GM23338 (cell line): ENCODE measurements around the gene SSTR3.

Source experiments
- CREB1 ChIP-seq: fragments of 250-450 bp; sonication (Bioruptor Pico); IDR thresholded peaks from 2 replicates; pipeline ENCODE4 v1.5.0; 2020; ENCODE audit warnings: low read depth, mild to moderate bottlenecking, moderate library complexity
- EZH2 ChIP-seq: fragments of 200-600 bp; sonication (generic); IDR thresholded peaks from one replicate; pipeline ENCODE4 v1.8.0; 2017; ENCODE audit warnings: antibody characterized with exemption, mild to moderate bottlenecking, low read depth; ENCODE audit not compliant: unreplicated experiment
- EZH2phosphoT487 ChIP-seq: fragments of 200-600 bp; sonication (generic); IDR thresholded peaks from one replicate; pipeline ENCODE4 v1.8.1; 2018; ENCODE audit warnings: antibody characterized with exemption; ENCODE audit not compliant: unreplicated experiment
- POLR2AphosphoS5 ChIP-seq: IDR thresholded peaks from 2 replicates; pipeline ENCODE4 v1.6.1; 2016; ENCODE audit warnings: antibody characterized with exemption, low read depth
- STAT1 ChIP-seq: IDR thresholded peaks from one replicate; pipeline ENCODE4 v1.6.1; 2016; ENCODE audit warnings: antibody characterized with exemption; ENCODE audit not compliant: unreplicated experiment
- ZNF114 ChIP-seq: fragments of 250-450 bp; sonication (Bioruptor Pico); IDR thresholded peaks from 2 replicates; pipeline ENCODE4 v1.5.0; 2020; ENCODE audit warnings: mild to moderate bottlenecking, moderate library complexity
- ZNF331 ChIP-seq: fragments of 250-450 bp; sonication (Bioruptor Pico); IDR thresholded peaks from 2 replicates; pipeline ENCODE4 v1.5.0; 2020; ENCODE audit warnings: low read depth, mild to moderate bottlenecking, moderate library complexity
- TF ChIP-seq, protein P1 (sequence below): IDR thresholded peaks from one replicate; pipeline ENCODE4 v1.6.1; 2018; ENCODE audit warnings: antibody characterized with exemption; ENCODE audit not compliant: unreplicated experiment
- TF ChIP-seq, protein P2 (sequence below), 2 experiments: fragments of 200-600 bp in 1 of 2; sonication (generic) in 1 of 2; conservative IDR thresholded peaks; 2 replicates each; pipeline versions ENCODE4 v1.5.1 to v1.6.1; 2016 to 2017; ENCODE audit warnings: antibody characterized with exemption in 2 of 2, low read depth in 2 of 2, mild to moderate bottlenecking in 2 of 2, moderate library complexity in 1 of 2
- TF ChIP-seq, protein P3 (sequence below): fragments of 250-450 bp; sonication (Bioruptor Pico); IDR thresholded peaks from 2 replicates; pipeline ENCODE4 v1.5.0; 2020; ENCODE audit warnings: mild to moderate bottlenecking, moderate library complexity

DNA sequence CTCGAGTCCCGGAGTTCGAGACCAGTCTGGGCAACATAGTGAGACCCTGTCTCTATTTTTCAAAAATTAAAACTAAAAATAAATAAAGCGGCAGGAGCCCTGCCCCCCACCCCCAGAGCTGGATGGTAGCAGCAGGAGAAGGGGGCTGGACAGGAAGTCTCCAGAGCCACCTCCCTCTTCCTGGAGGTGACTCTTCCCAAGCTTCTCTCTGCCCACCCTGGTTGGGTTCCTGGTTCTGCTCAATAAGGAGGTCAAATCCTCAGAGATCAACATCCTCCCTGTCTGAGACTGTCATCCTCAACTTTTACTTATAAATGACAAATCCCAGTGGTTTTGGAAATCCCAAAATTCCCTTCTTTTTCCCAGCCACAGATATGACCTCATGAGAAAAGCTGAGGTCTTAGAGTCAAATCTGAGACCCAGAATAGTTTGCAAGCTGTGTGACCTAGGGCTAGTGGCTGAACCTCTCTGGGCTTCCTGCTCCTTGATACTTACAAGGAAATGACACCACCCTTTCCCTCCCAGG is 25.2 kb downstream of the SSTR3 start:
- TF ChIP-seq, protein P1, sequence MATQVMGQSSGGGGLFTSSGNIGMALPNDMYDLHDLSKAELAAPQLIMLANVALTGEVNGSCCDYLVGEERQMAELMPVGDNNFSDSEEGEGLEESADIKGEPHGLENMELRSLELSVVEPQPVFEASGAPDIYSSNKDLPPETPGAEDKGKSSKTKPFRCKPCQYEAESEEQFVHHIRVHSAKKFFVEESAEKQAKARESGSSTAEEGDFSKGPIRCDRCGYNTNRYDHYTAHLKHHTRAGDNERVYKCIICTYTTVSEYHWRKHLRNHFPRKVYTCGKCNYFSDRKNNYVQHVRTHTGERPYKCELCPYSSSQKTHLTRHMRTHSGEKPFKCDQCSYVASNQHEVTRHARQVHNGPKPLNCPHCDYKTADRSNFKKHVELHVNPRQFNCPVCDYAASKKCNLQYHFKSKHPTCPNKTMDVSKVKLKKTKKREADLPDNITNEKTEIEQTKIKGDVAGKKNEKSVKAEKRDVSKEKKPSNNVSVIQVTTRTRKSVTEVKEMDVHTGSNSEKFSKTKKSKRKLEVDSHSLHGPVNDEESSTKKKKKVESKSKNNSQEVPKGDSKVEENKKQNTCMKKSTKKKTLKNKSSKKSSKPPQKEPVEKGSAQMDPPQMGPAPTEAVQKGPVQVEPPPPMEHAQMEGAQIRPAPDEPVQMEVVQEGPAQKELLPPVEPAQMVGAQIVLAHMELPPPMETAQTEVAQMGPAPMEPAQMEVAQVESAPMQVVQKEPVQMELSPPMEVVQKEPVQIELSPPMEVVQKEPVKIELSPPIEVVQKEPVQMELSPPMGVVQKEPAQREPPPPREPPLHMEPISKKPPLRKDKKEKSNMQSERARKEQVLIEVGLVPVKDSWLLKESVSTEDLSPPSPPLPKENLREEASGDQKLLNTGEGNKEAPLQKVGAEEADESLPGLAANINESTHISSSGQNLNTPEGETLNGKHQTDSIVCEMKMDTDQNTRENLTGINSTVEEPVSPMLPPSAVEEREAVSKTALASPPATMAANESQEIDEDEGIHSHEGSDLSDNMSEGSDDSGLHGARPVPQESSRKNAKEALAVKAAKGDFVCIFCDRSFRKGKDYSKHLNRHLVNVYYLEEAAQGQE, result no peak
- TF ChIP-seq CREB1 (no peak), ZNF114 (CRISPR knock-in tag) (no peak), POLR2AphosphoS5 (no peak), STAT1 (no peak), EZH2phosphoT487 (no peak), EZH2 (no peak), ZNF331 (CRISPR knock-in tag) (no peak)
- TF ChIP-seq, protein P2, sequence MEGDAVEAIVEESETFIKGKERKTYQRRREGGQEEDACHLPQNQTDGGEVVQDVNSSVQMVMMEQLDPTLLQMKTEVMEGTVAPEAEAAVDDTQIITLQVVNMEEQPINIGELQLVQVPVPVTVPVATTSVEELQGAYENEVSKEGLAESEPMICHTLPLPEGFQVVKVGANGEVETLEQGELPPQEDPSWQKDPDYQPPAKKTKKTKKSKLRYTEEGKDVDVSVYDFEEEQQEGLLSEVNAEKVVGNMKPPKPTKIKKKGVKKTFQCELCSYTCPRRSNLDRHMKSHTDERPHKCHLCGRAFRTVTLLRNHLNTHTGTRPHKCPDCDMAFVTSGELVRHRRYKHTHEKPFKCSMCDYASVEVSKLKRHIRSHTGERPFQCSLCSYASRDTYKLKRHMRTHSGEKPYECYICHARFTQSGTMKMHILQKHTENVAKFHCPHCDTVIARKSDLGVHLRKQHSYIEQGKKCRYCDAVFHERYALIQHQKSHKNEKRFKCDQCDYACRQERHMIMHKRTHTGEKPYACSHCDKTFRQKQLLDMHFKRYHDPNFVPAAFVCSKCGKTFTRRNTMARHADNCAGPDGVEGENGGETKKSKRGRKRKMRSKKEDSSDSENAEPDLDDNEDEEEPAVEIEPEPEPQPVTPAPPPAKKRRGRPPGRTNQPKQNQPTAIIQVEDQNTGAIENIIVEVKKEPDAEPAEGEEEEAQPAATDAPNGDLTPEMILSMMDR (conservative IDR thresholded peaks at IDR 0.05; ENCODE audit: low read depth in 2 of 2), result no peak
- TF ChIP-seq, protein P3, sequence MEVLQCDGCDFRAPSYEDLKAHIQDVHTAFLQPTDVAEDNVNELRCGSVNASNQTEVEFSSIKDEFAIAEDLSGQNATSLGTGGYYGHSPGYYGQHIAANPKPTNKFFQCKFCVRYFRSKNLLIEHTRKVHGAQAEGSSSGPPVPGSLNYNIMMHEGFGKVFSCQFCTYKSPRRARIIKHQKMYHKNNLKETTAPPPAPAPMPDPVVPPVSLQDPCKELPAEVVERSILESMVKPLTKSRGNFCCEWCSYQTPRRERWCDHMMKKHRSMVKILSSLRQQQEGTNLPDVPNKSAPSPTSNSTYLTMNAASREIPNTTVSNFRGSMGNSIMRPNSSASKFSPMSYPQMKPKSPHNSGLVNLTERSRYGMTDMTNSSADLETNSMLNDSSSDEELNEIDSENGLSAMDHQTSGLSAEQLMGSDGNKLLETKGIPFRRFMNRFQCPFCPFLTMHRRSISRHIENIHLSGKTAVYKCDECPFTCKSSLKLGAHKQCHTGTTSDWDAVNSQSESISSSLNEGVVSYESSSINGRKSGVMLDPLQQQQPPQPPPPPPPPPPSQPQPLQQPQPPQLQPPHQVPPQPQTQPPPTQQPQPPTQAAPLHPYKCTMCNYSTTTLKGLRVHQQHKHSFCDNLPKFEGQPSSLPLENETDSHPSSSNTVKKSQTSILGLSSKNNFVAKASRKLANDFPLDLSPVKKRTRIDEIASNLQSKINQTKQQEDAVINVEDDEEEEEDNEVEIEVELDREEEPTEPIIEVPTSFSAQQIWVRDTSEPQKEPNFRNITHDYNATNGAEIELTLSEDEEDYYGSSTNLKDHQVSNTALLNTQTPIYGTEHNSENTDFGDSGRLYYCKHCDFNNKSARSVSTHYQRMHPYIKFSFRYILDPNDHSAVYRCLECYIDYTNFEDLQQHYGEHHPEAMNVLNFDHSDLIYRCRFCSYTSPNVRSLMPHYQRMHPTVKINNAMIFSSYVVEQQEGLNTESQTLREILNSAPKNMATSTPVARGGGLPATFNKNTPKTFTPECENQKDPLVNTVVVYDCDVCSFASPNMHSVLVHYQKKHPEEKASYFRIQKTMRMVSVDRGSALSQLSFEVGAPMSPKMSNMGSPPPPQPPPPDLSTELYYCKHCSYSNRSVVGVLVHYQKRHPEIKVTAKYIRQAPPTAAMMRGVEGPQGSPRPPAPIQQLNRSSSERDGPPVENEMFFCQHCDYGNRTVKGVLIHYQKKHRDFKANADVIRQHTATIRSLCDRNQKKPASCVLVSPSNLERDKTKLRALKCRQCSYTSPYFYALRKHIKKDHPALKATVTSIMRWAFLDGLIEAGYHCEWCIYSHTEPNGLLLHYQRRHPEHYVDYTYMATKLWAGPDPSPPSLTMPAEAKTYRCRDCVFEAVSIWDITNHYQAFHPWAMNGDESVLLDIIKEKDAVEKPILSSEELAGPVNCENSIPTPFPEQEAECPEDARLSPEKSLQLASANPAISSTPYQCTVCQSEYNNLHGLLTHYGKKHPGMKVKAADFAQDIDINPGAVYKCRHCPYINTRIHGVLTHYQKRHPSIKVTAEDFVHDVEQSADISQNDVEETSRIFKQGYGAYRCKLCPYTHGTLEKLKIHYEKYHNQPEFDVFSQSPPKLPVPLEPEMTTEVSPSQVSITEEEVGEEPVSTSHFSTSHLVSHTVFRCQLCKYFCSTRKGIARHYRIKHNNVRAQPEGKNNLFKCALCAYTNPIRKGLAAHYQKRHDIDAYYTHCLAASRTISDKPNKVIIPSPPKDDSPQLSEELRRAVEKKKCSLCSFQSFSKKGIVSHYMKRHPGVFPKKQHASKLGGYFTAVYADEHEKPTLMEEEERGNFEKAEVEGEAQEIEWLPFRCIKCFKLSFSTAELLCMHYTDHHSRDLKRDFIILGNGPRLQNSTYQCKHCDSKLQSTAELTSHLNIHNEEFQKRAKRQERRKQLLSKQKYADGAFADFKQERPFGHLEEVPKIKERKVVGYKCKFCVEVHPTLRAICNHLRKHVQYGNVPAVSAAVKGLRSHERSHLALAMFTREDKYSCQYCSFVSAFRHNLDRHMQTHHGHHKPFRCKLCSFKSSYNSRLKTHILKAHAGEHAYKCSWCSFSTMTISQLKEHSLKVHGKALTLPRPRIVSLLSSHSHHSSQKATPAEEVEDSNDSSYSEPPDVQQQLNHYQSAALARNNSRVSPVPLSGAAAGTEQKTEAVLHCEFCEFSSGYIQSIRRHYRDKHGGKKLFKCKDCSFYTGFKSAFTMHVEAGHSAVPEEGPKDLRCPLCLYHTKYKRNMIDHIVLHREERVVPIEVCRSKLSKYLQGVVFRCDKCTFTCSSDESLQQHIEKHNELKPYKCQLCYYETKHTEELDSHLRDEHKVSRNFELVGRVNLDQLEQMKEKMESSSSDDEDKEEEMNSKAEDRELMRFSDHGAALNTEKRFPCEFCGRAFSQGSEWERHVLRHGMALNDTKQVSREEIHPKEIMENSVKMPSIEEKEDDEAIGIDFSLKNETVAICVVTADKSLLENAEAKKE (CRISPR knock-in tag), result no peak
